Common myeloid progenitor, CD34-positive (primary cell): ENCODE data around the gene RTP3.

ENCODE experiments used
- CTCF ChIA-PET: fragments of 350-600 bp; sonication (Branson Sonifier 250); formaldehyde crosslinking; loops from one replicate; lab custom pipeline; 2021; ENCODE audit warnings: antibody characterized with exemption; lab: Charles Lee
- POLR2A ChIA-PET: fragments of 350-600 bp; sonication (Branson Sonifier 250); formaldehyde crosslinking; loops from one replicate; lab custom pipeline; 2021; ENCODE audit warnings: antibody characterized with exemption; lab: Charles Lee
- DNase-seq, 3 donors: peaks; one replicate each; pipeline versions ENCODE4 v3.0.0 to v3.0.0-alpha.2; 2013
- H3K27ac ChIP-seq, 2 experiments: 1 replicate in 1 of 2; 2 replicates in 1 of 2; pipeline ENCODE4 v1.7.0; 2013; ENCODE audit warnings: inconsistent platforms in 2 of 2, low read length in 2 of 2, mild to moderate bottlenecking in 2 of 2, low read depth in 1 of 2, moderate library complexity in 1 of 2; ENCODE audit not compliant: severe bottlenecking in 2 of 2, insufficient read depth in 1 of 2, poor library complexity in 1 of 2
- H3K27me3 ChIP-seq, 5 experiments: replicated peaks in 2 of 5; 1 replicate in 3 of 5; 2 replicates in 2 of 5; pipeline versions ENCODE4 v1.6.1 to v1.7.0; 2013; ENCODE audit warnings: low read length in 4 of 5, mild to moderate bottlenecking in 2 of 5, moderate library complexity in 2 of 5, inconsistent platforms in 1 of 5; ENCODE audit not compliant: insufficient read depth in 5 of 5, control insufficient read depth in 4 of 5
- H3K36me3 ChIP-seq, 4 experiments: 1 replicate in 2 of 4; 2 replicates in 2 of 4; pipeline versions ENCODE4 v1.6.1 to v1.7.0; 2013; ENCODE audit warnings: low read length in 3 of 4, control low read depth in 1 of 4, mild to moderate bottlenecking in 1 of 4; ENCODE audit not compliant: control insufficient read depth in 4 of 4, insufficient read depth in 4 of 4
- H3K4me1 ChIP-seq, 4 experiments: 1 replicate in 3 of 4; 2 replicates in 1 of 4; pipeline versions ENCODE4 v1.6.1 to v1.7.1; 2013; ENCODE audit warnings: low read length in 3 of 4, mild to moderate bottlenecking in 3 of 4, control low read depth in 1 of 4, inconsistent platforms in 1 of 4, moderate library complexity in 1 of 4; ENCODE audit not compliant: control insufficient read depth in 4 of 4, insufficient read depth in 4 of 4; ENCODE audit errors: control extremely low read depth in 1 of 4
- H3K4me3 ChIP-seq, 7 experiments: 1 replicate in 4 of 7; 2 replicates in 3 of 7; pipeline versions ENCODE4 v1.5.1 to v1.7.0; 2013; ENCODE audit warnings: mild to moderate bottlenecking in 7 of 7, low read length in 6 of 7, moderate library complexity in 6 of 7, inconsistent platforms in 2 of 7, low read depth in 2 of 7, control low read depth in 1 of 7; ENCODE audit not compliant: insufficient read depth in 4 of 7, control insufficient read depth in 1 of 7; ENCODE audit errors: extremely low read depth in 1 of 7
- H3K9me3 ChIP-seq, 5 experiments: 1 replicate in 4 of 5; 2 replicates in 1 of 5; pipeline versions ENCODE4 v1.6.1 to v1.7.1; 2013; ENCODE audit warnings: low read length in 4 of 5, mild to moderate bottlenecking in 2 of 5, inconsistent platforms in 1 of 5, low read depth in 1 of 5, moderate library complexity in 1 of 5; ENCODE audit not compliant: control insufficient read depth in 4 of 5, insufficient read depth in 2 of 5; ENCODE audit errors: control extremely low read depth in 1 of 5
- WGBS: methylation state at CpG from one replicate; pipeline ENCODE4 v1.1.5; 2013; ENCODE audit not compliant: insufficient coverage; 5-methylcytosine and 5-hydroxymethylcytosine counted together

Gene RTP3

DNA sequence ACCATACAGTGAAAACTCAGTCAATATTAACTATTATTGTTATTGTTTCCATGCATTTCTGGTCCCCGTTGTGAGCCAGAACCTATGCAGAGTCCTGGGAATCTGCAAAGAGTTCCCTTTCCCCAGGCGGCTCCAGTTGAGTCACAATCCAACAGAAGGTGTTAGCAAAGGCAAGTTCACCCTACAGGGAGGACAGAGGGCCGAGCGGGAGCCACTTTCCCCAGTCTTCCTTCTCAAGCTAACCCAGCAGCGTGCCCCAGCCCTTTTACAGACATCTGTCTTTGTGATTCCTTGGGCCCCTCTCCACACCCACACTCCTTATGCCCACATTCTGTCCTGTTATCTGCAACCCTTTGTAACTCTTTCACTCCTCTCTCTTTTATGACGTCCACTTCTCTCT lies 20.0 kb upstream of the RTP3 start:
- DNase-seq: no peak
- Histone ChIP-seq H3K9me3 (peaks cover 0 to 8% (median 2%) of the 10 kb centered on the region in 5 experiments), H3K27ac (no peak overlapping the region), H3K4me3 (no peak overlapping the region), H3K4me1 (no peaks in the 10 kb centered on the region), H3K27me3 (no peaks in the 10 kb centered on the region), H3K36me3 (no peaks in the 10 kb centered on the region)
- WGBS: 94% methylated on average over 5 of the region's 6 CpGs
- ChIA-PET CTCF (interaction anchor here (1.5 kb wide), 1 partner anchor 11 kb away, joined by 6 read pairs; no protein-coding TSS in a partner anchor), POLR2A (no interaction called here)

DNA sequence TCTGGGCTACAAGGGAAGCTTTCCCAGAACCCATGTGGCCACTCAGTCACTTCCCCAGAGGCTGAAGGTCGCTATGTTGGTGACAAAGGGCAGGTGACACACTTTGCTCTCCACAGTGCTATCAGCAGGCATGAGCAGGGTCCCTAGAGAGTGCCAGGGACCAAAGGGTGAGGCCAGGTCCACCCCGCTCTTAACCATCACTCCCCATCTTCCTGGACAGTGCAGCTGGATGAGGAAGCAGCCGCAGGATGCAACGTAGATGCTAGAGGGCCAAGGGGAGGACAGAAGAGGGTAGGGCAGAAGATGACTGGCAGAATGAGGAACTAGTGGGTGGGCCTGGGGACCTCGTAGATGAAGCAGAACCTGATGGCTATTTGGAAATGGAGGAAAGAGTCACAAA lies 19.4 kb upstream of the RTP3 start:
- H3K4me3 ChIP-seq: no peak overlapping the region
- H3K27me3 ChIP-seq: no peaks in the 10 kb centered on the region
- 64% methylated on average over 4 of the region's 5 CpGs for WGBS
- peak in 2 of 3 donors; percentile 42 to 63 for DNase-seq
- H3K4me1 ChIP-seq: no peaks in the 10 kb centered on the region
- no peak overlapping the region for H3K27ac ChIP-seq
- no peaks in the 10 kb centered on the region for H3K36me3 ChIP-seq
- peaks cover 0 to 8% (median 2%) of the 10 kb centered on the region in 5 experiments for H3K9me3 ChIP-seq
- CTCF ChIA-PET: interaction anchor here (1.5 kb wide), 1 partner anchor 10 kb away, joined by 6 read pairs; no protein-coding TSS in a partner anchor
- POLR2A ChIA-PET: no interaction called here

DNA sequence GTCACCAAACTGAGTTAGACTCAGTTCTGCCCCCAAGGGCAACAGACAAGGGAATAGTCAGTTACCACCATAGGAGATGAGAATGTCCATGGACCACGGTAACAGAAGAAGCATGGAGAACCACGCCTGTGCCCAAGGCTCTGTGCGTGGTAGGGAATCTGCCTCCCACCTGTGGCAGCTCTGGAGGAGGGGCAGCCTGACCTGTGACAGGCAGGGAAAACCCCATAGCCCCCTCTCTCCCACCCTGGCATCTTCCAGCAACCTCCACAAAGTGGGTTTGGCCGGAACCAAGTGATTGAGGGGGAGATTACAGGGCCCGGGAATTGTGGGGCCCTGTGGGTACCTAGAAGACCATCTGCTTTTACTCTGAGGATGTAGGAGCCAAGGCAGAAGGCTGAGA lies 18.8 kb upstream of the RTP3 start:
- no peaks in the 10 kb centered on the region for H3K4me1 ChIP-seq
- no peak overlapping the region for H3K27ac ChIP-seq
- 100% methylated on average over 3 of the region's 5 CpGs for WGBS
- H3K27me3 ChIP-seq: no peaks in the 10 kb centered on the region
- DNase-seq: no peak
- POLR2A ChIA-PET: no interaction called here
- no peaks in the 10 kb centered on the region for H3K36me3 ChIP-seq
- H3K9me3 ChIP-seq: peaks cover 0 to 8% (median 2%) of the 10 kb centered on the region in 5 experiments
- CTCF ChIA-PET: no interaction called here
- no peak overlapping the region for H3K4me3 ChIP-seq

DNA sequence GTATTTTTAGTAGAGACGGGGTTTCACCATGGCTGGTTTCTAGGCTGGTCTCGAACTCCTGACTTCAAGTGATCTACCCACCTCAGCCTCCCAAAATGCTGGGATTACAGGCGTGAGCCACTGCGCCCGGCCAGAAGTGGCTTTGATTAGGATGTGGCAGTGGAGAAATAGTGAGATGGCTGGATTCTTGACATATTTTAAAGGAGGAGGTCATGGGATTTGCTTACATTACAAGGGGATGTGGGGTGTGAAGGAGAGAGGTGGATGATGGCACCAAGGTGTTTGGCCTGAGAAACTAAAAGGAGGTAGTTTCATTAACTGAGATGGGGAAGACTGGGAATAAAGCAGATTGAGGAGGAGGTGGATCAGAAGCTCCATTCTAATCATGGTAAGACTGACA lies 18.1 kb upstream of the RTP3 start:
- WGBS: 100% methylated on average over 5 of the region's 5 CpGs
- CTCF ChIA-PET: interaction anchor here (1.6 to 2.6 kb wide), 3 partner anchors 10 to 79 kb away, joined by 4 to 8 read pairs (median 4); no protein-coding TSS in a partner anchor
- POLR2A ChIA-PET: no interaction called here

DNA sequence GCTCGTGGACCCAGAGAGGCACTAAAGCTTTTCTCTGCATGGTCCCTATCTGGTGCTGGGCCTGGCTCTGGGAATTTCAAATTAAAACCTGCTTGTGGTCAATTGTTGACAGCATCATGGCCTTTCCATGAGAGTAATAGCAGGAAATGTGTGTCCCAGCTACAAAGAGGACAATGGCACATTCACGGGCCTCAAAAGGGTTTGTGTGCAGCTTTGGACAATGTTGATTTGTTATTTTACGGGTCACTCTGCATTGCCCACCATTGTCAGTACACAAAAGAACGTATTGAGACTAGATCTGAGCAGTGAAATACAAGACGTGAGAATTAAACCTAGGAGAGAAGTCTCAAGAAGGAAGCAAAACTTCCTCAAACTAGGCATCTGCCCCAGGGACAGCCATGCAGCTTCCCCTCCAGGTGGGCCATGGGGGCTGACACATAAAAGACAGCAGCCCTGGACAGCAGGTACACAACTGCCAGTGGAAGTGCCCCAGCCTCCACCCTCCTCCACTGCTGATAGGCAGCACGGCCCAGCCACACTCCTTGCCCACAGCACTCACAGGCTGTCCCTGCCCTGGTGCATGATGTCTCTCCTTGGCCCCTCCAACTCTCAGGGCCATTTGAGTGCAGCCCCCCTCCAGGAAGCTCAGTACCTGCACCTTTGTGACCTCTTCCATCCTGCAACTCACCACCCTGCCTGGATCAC lies 17.1 kb upstream of the RTP3 start:
- Histone ChIP-seq H3K36me3 (no peaks in the 10 kb centered on the region), H3K9me3 (no peaks in the 10 kb centered on the region), H3K27ac (no peak overlapping the region), H3K4me1 (peaks cover 0 to 2% (median 0%) of the 10 kb centered on the region in 4 experiments), H3K4me3 (no peak overlapping the region), H3K27me3 (no peaks in the 10 kb centered on the region)
- 98% methylated on average over 6 of the region's 6 CpGs for WGBS
- ChIA-PET POLR2A (no interaction called here), CTCF (interaction anchor here (0.7 to 2.6 kb wide), 4 partner anchors 9 to 78 kb away, joined by 4 to 8 read pairs (median 4); no protein-coding TSS in a partner anchor)
- no peak for DNase-seq

More for the DNA sequence above, 18.1 kb upstream of the RTP3 start:
- Histone ChIP-seq H3K4me3 (no peak overlapping the region), H3K27ac (no peak overlapping the region), H3K9me3 (peaks cover 0 to 5% (median under 1%) of the 10 kb centered on the region in 5 experiments), H3K4me1 (no peaks in the 10 kb centered on the region), H3K36me3 (no peaks in the 10 kb centered on the region), H3K27me3 (no peaks in the 10 kb centered on the region)
- no peak for DNase-seq

DNA sequence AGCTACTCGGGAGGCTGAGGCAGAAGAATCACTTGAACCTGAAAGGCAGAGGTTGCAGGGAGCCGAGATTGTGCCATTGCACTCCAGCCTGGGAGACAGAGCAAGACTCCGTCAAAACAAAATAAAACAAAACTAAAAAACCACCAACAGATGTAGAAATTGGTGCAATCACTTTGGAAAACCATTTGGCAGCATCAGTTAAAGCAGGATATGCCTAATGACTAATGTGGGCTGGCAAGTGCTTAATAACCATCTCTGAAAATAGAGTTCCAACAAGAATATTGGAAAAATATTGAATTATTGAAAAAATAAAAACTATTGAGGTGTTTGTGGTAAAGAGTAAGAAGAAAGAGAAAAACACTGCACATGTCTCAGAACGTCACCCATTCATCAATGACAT lies 16.1 kb upstream of the RTP3 start:
- Histone ChIP-seq H3K4me1 (peaks cover 0 to 2% (median 0%) of the 10 kb centered on the region in 4 experiments), H3K36me3 (no peaks in the 10 kb centered on the region), H3K27me3 (no peaks in the 10 kb centered on the region), H3K27ac (no peak overlapping the region), H3K4me3 (no peak overlapping the region), H3K9me3 (no peaks in the 10 kb centered on the region)
- ChIA-PET POLR2A (no interaction called here), CTCF (interaction anchor here (0.6 to 2.6 kb wide), 2 partner anchors 77 to 83 kb away, joined by 3 to 8 read pairs; no protein-coding TSS in a partner anchor)
- no peak for DNase-seq
- 100% methylated on average over 3 of the region's 4 CpGs for whole genome bisulfite sequencing
